ENCODE results near the gene PTTG1. TPM values are rescaled to one million over a fixed set of nuclear protein-coding genes. Genes with fewer than 3 reads are reported as not detected.

Gene PTTG1
- total and polyA plus RNA-seq, 2 of the 8 experiments (the other 6 are each of a cell fraction or from before 2014, with no cell fraction given), result 240 to 478 TPM

DNA sequence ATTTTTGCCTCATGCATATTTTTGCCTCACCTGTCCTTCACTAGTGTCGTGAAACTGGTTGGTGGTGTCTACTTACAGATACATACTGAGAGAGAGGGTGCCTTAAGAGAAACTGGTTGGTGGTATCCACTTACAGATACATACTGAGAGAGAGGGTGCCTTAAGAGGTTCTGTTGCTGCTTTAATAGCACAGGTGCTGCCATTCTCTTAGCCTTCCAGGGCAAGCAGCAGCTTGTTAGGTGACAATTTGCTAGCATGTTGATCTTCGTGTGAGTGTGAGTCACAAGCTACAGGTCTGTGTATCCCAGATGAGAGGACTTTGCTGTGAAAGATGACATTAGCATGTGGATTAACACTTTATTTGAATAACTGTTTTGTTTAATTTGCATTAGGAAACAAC is 1.4 kb downstream of the PTTG1 start:
- no peak overlapping the region for H3K56ac ChIP-seq (replicated peaks; ENCODE audit: insufficient read length, low read depth, low read length)
- H3K4me1 ChIP-seq (replicated peaks in 1 of 4; ENCODE audit: control insufficient read depth in 3 of 4, insufficient read depth in 4 of 4, low read length in 3 of 4), result peaks cover 0 to 7% (median 3%) of the 10 kb centered on the region in 4 experiments; a peak in 3 of 7 replicates
- no peak overlapping the region for H2BK12ac ChIP-seq (ENCODE audit: low read depth, low read length)
- no peak overlapping the region for H2BK5ac ChIP-seq (ENCODE audit: low read depth, low read length)
- H3K79me2 ChIP-seq (ENCODE audit: control insufficient read depth in 1 of 2, insufficient read depth in 2 of 2, low read length in 2 of 2), result peaks cover 3 to 39% of the 10 kb centered on the region in 2 experiments
- peaks cover 6 to 48% (median 31%) of the 10 kb centered on the region in 4 experiments for H3K36me3 ChIP-seq (ENCODE audit: control insufficient read depth in 2 of 4, insufficient read depth in 4 of 4, low read length in 3 of 4)
- peak overlapping the region in 2 of 4 experiments; percentile 65 to 69; a peak in 3 of 8 replicates for H3K4me3 ChIP-seq (ENCODE audit: extremely low read depth in 1 of 4, insufficient read depth in 2 of 4, low read depth in 3 of 4, low read length in 4 of 4)
- H4K5ac ChIP-seq (ENCODE audit: insufficient read length, low read depth, low read length), result no peak overlapping the region
- peak overlapping the region; percentile 61 to 75 for H3K4me2 ChIP-seq (ENCODE audit: insufficient read depth in 1 of 2, low read depth in 2 of 2, low read length in 2 of 2)
- H3K79me1 ChIP-seq (ENCODE audit: low read depth, low read length), result no peaks in the 10 kb centered on the region
- no peaks in the 10 kb centered on the region for H3K27me3 ChIP-seq (replicated peaks in 1 of 4; ENCODE audit: control insufficient read depth in 3 of 4, extremely low read depth in 1 of 4, insufficient read depth in 3 of 4, low read length in 3 of 4)
- POLR2A ChIA-PET (ENCODE audit: partially characterized antibody), result no interaction called here
- no peak overlapping the region for H3K14ac ChIP-seq (ENCODE audit: insufficient read length)
- no peak overlapping the region for H3K23ac ChIP-seq (ENCODE audit: insufficient read length)
- H3K4ac ChIP-seq (replicated peaks; ENCODE audit: insufficient read length, low read depth, low read length), result no peak overlapping the region
- CTCF ChIA-PET (ENCODE audit: partially characterized antibody), result interaction anchor here (0.9 to 3.1 kb wide), 4 partner anchors 15 to 22 kb away, joined by 3 to 16 read pairs (median 4); no protein-coding TSS in a partner anchor
- no peak for DNase-seq (ENCODE audit: low read depth in 1 of 2, low spot score in 2 of 2)
- no peak for TF ChIP-seq CTBP2 (IDR thresholded peaks at IDR 0.05; ENCODE audit: borderline replicate concordance, insufficient read depth, insufficient read length, low read length)
- TF ChIP-seq SAP30 (IDR thresholded peaks at IDR 0.05; ENCODE audit: insufficient read depth, insufficient replicate concordance, low read length), result no peak
- TF ChIP-seq POLR2A (IDR thresholded peaks at IDR 0.05; ENCODE audit: control extremely low read depth in 1 of 2, low read depth in 2 of 2, low read length in 2 of 2), result no peak
- TF ChIP-seq HDAC2 (IDR thresholded peaks at IDR 0.05; ENCODE audit: borderline replicate concordance in 1 of 2, low read depth in 2 of 2, low read length in 2 of 2), result no peak
- TF ChIP-seq CBX5 (IDR thresholded peaks at IDR 0.05; ENCODE audit: low read depth, low read length), result no peak
- no peak for TF ChIP-seq JUN (IDR thresholded peaks at IDR 0.05; ENCODE audit: low read depth, low read length)
- no peak for TF ChIP-seq RBBP5 (IDR thresholded peaks at IDR 0.05; ENCODE audit: borderline replicate concordance, low read depth, low read length)
- no peak for TF ChIP-seq SP2 (IDR thresholded peaks at IDR 0.05; ENCODE audit: low read length)
- H2BK20ac ChIP-seq (ENCODE audit: low read length), result no peak overlapping the region
- H4K91ac ChIP-seq (replicated peaks; ENCODE audit: insufficient read length, low read length), result no peak overlapping the region
- no peak for FAIRE-seq
- WGBS, 2 experiments (ENCODE audit: extremely low coverage in 1 of 2, insufficient coverage in 1 of 2, insufficient read length in 1 of 2, insufficient replicate concordance in 2 of 2, low coverage in 1 of 2, low lambda C conversion rate in 2 of 2, missing lambda C conversion rate in 1 of 2), result 67% methylated on average over 2 of the region's 2 CpGs; no CpG with 5 or more reads in 1 of the 2 experiments
- H3K23me2 ChIP-seq (ENCODE audit: low read depth, low read length), result peaks cover 5% of the 10 kb centered on the region
- no peak overlapping the region for H2BK15ac ChIP-seq (ENCODE audit: low read length)
- H3K9ac ChIP-seq (replicated peaks in 1 of 4; ENCODE audit: extremely low read depth in 1 of 4, low read depth in 3 of 4, low read length in 3 of 4), result no peak overlapping the region
- H3K9me3 ChIP-seq (ENCODE audit: insufficient read depth in 2 of 2, low read depth in 1 of 2, low read length in 1 of 2), result no peaks in the 10 kb centered on the region
- peaks cover 0 to 3% of the 10 kb centered on the region in 2 experiments for H4K20me1 ChIP-seq (replicated peaks in 1 of 2; ENCODE audit: control insufficient read depth in 1 of 2, insufficient read depth in 2 of 2, low read length in 2 of 2)
- H2AFZ ChIP-seq (ENCODE audit: low read length), result no peak overlapping the region
- no peak overlapping the region for H4K8ac ChIP-seq (ENCODE audit: extremely low read depth, insufficient read depth, low read length)
- no peak overlapping the region for H2BK120ac ChIP-seq (replicated peaks; ENCODE audit: low read depth, low read length)
- no peak overlapping the region for H3K18ac ChIP-seq (ENCODE audit: extremely low read depth, low read length)
- H3K27ac ChIP-seq (ENCODE audit: low read depth, low read length), result no peak overlapping the region
- H2AK5ac ChIP-seq (ENCODE audit: low read depth, low read length), result no peak overlapping the region
